Stimulated activated CD4-positive, alpha-beta T cell treated with anti-CD3 and anti-CD28 coated beads, Interleukin-15, amount 100 ng/mL, for 24 hours (primary cell): ENCODE measurements around the gene TANC1.
A peak's percentile ranks its signal among the peaks of the same experiment; 100 is the strongest.

ENCODE experiments used
- DNase-seq: peaks from one replicate; pipeline ENCODE4 v3.0.0-alpha.2; 2020

Gene TANC1

GRCh38 chr2:159147690-159148089, 179.2 kb downstream of the TANC1 start:
- DNase-seq = no peak

GRCh38 chr2:159148901-159149300, 180.5 kb downstream of the TANC1 start:
- DNase-seq = no peak

DNA sequence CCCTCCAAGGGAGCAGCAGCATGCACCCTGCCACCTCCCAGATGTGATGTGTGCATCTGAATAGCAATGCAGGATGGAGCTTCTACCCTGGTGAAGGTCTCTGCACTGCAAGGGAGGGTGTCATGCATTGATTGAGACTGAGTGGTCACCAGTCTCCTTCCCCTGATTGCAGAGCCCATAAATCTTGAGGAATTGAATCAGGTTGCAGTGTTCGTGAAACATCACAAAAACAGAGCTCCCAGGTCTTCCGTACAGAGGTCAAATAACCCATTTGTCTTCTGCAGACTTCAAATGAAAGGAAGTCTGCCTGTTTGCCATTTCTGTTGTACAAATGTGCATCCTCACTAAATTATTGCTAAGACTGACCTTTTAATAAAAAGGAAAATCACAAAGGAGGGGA, 181.3 kb downstream of the TANC1 start:
- no peak for DNase-seq

DNA sequence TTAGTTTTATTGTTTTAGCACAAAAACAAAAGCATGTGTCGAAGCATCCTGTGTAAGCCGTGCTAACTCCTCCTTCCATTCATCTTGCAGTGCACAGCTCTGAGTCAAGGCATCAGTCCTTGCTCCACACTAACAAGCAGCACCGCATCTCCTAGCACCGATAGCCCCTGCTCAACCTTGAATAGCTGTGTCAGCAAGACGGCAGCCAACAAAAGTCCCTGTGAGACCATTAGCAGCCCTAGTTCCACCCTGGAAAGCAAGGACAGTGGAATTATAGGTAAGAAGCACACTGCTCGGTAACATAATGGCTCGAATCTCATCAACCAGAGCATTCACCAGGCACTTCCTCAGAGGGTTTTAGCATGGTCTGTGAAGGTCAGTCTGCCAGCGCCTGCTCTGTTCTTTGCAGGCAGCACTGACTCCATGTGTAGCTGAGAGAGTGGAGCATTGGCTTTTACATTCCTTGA, 181.9 kb downstream of the TANC1 start:
- no peak for DNase-seq

GRCh38 chr2:159151198-159152127, 183.0 kb downstream of the TANC1 start:
- DNase-seq = no peak

DNA sequence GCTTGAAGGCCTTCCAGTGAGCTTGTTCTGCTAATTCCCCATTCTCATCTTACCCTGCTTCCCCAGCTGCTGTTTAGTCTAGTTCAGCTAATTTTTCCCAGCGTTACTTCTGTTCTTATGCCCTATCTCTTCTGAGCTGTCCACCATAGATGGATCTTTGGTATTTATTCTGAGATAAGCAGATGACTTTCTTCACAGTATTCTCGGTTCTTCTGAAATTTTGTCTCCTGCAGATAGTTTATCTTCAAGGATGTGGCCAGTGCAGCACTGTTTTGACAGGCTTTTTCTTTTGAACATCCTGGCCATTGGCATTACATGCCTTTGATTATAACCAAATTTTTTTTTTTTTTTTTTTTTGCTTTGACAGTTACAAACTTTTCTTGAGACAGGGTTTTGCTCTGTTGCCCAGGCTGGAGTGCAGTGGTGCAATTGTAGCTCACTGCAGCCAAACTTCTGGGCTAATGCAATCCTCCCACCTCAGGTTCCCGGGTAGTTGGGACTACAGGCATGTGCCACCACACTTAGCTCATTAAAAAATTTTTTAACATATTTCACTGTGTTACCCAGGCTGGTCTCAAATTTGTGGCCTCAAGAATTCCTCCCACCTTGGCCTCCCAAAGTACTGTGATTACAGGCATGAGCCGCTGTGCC, 183.8 kb downstream of the TANC1 start:
- DNase-seq = no peak

DNA sequence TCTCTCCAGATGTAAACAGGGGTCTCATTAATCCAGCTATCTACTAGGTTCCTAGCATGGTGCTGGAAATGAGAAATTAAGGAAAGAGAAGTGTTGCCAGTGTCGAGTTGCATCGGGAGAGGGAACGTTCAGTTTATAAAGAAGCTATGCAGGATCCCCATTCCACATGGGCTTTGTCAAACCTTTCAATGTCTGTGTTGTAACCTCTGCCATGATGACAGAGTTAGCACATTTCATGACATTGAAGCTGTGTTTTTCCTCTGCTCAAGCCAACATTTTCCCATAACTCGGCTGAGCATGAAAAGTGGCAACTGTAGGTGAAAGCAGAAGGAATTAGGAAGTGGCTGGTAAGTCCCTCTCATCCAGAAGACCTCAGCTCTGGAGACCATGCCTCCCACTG, 184.6 kb downstream of the TANC1 start:
- DNase-seq = no peak

GRCh38 chr2:159153463-159153862, 185.0 kb downstream of the TANC1 start:
- no peak for DNase-seq

DNA sequence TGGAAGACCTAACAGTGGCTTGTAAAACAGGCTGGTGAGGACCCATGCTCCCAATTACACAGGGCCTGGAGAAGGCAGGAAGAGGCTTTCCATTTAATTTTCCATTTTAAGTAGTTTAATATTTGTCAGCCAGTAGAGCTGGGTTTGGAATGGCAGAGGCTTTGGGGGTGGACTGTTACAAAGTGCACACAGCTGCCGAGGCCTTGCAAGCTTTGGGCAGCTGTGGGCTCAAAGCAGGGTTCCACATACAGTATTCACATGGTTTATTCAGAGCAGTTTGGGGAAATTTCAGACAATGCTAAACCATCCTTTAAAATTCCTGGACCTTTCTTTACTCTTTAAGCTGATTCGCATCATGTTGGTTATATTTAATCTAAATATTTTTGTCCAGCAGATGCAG, 185.5 kb downstream of the TANC1 start:
- DNase-seq = no peak

GRCh38 chr2:159154366-159154765, 185.9 kb downstream of the TANC1 start:
- DNase-seq = no peak

DNA sequence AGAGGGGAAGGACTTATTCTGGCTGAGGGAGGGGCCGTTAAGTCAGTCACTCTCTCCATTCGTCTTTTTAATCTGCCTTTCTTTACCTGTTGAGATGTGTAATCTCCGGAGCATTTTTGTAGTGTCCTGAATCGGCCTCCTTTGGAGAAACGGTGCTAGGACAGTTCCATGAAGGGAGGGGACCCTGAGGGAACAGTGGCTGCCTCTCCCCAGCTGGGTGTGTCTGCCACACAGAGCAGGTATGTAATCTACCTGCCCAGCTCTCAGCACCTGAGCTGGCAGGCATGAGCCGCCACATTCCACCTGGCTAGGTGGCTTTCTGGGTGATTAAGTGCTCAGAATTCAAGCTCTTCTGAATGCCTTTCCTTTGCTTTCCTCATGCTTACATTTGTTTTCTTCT, 186.9 kb downstream of the TANC1 start:
- DNase-seq = no peak

DNA sequence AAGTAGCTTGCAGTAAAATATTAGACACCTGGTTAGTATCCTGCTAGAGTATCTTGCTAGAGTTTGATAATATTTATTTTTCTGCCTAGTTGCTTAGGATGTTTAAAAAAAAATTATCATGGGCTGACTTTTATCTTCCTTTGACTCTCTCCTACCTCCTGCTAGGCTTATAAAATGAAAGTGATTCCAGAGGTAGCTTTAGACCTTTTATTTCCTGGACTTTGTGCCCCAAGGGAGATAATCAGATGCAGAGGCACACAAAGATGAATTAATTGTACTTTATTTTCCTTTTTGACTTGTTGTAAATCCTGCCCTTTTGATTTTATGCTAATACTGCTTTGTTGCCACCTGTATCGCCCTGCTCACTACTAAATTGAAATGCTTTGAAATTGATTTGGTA, 187.4 kb downstream of the TANC1 start:
- no peak for DNase-seq

GRCh38 chr2:159156834-159157233, 188.4 kb downstream of the TANC1 start:
- no peak for DNase-seq

- DNase-seq = peak; percentile 18
These were observed 189.1 kb downstream of the TANC1 start for GRCh38 chr2:159157361-159158209.

- no peak for DNase-seq
These were observed 192.0 kb downstream of the TANC1 start for GRCh38 chr2:159160412-159160811.

GRCh38 chr2:159160954-159161353, 192.5 kb downstream of the TANC1 start:
- DNase-seq = no peak

GRCh38 chr2:159163930-159164329, 195.5 kb downstream of the TANC1 start:
- DNase-seq = no peak

DNA sequence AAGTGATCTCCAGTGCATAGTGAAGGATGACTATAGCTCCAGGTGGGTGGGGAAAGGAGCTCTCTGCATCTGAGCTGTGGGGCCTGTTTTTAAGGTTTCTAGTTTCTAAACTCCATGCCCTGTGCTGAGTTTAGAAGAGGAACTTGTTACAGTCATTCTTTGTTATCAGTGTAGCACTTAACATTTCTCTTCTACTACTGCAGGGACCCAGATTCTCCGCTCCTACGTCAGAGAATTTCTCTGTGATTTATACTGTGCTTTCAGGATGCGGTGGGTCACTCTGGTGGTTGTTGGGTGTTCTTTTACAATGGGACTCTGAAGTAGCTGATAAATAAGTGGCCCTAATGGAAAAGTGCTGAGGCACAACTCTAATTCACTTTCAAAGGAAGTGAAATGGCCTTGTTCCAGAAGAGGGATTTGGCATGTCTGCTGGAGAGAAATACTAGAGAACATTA, 196.0 kb downstream of the TANC1 start:
- no peak for DNase-seq

DNA sequence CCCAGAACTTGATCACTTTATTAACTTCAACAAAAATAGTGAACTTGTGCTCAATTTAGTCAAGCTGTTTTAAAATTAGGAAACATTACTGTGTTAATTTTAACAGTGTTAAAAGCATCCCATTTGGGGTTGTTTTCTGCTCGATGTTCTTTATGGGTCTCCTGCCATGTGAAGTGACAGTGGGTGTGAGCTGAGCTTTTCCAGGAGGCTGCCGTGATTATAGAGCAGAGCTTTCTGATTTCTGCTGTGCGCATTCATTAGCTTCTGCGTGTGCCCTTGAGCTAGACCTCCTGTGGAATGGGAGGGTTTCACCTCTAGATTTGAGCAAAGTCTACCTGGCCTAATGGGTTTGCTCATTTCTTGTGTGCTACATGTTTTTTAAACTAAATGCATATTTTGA, 196.6 kb downstream of the TANC1 start:
- DNase-seq = no peak

DNA sequence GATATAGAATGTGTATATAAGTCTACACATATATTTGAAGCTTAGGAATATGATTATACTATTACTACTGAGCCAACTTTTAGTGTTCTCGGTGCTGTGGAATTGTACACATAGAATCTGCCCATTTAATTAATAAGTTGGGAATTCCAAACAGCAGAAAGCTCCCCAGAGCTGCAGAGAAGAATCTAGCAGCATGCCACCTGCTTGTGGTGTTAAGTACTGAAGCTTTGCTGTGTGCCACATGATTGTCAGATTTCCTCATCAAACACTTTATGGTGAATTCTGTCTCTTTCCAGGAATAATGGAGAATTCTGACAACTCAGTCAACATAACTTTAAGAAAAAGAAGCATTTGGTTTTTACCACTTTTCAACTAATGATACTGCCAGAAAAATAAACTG, 200.3 kb downstream of the TANC1 start:
- no peak for DNase-seq

DNA sequence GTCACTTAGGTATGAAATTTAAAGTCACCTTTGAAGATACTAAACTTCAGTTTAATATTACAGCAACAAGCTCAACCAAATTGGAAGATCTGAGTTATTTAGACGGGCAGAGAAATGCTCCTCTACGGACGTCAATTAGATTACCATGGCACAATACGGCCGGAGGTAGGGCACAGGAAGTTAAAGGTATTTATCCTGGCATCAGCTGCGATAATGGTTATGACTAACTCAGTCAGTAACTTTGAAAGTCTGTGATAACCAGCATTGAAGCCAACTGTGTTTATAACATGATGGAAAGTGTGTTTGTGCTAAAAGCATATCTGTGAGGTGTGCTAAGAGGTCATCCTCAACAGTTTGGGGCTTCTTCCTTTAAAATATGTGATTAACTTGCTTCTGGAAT, 200.7 kb downstream of the TANC1 start:
- DNase-seq = no peak

- no peak for DNase-seq
These were observed 204.0 kb downstream of the TANC1 start for GRCh38 chr2:159172403-159172802.

- DNase-seq = no peak
These were observed 206.3 kb downstream of the TANC1 start for GRCh38 chr2:159174759-159175158.
